Transverse colon (tissue), 4 donors: ENCODE measurements around the gene NFKB1. TPM values are rescaled to one million over a fixed set of nuclear protein-coding genes. Genes with fewer than 3 reads are reported as not detected.
"Not testable (repeated sequence)": the region's sequence is repeated elsewhere in the genome, so short reads cannot be mapped to it uniquely, and the experiment has no call there.

Experiments used
- DNase-seq: peaks from one replicate; pipeline ENCODE4 v3.0.0-alpha.2; 2019
- H3K27ac ChIP-seq, 4 donors: fragments of 200-600 bp; sonication (generic); 2 replicates each; pipeline ENCODE4 v1.5.1; 2016 to 2018; ENCODE audit warnings: inconsistent platforms in 4 of 4
- H3K27me3 ChIP-seq: fragments of 200-600 bp; sonication (generic); 2 replicates; pipeline ENCODE4 v1.5.1; 2017; ENCODE audit warnings: inconsistent platforms
- H3K36me3 ChIP-seq, 4 donors: fragments of 200-600 bp; sonication (generic); 2 replicates each; pipeline ENCODE4 v1.5.1; 2017 to 2019; ENCODE audit warnings: inconsistent platforms in 4 of 4
- H3K4me1 ChIP-seq, 4 donors: fragments of 200-600 bp; sonication (generic); 2 replicates each; pipeline ENCODE4 v1.5.1; 2017 to 2020; ENCODE audit warnings: inconsistent platforms in 4 of 4
- H3K4me3 ChIP-seq, 4 donors: fragments of 200-600 bp; sonication (generic); 1 replicate in 1 of 4; 2 replicates in 3 of 4; pipeline versions ENCODE4 v1.5.1 to v1.6.1; 2017 to 2019; ENCODE audit warnings: inconsistent platforms in 4 of 4
- H3K9me3 ChIP-seq, 2 donors: fragments of 200-600 bp; sonication (generic); 2 replicates each; pipeline ENCODE4 v1.5.1; 2017 to 2019; ENCODE audit warnings: inconsistent platforms in 2 of 2
- EP300 ChIP-seq: sonication (generic); formaldehyde crosslinking; IDR thresholded peaks from one replicate; pipeline ENCODE4 v1.6.1; 2017; ENCODE audit warnings: antibody characterized with exemption, low read depth
- POLR2A ChIP-seq: fragments of 450-650 bp; IDR thresholded peaks from one replicate; pipeline ENCODE4 v1.6.1; 2016; ENCODE audit warnings: antibody characterized with exemption, mild to moderate bottlenecking, moderate library complexity
- POLR2AphosphoS5 ChIP-seq, 3 donors: sonication (generic); formaldehyde crosslinking; IDR thresholded peaks; one replicate each; pipeline ENCODE4 v1.6.1; 2016; ENCODE audit warnings: antibody characterized with exemption in 3 of 3
- WGBS, 2 donors: methylation state at CpG; one replicate each; pipeline ENCODE4 v1.1.5; 2018; ENCODE audit warnings: low coverage in 1 of 2; 5-methylcytosine and 5-hydroxymethylcytosine counted together
- in situ Hi-C, 4 donors: fragments of 200-750 bp; cut with MboI; loops; one replicate each; pipeline versions ENCODE4 v1.15.0 to v1.15.1; 2017; ENCODE audit warnings: low sequenced_read_pairs in 3 of 4, low pct_ligation_motif_present in 1 of 4, low pct_unique_long_range_greater_than_20kb in 1 of 4
- intact Hi-C: fragments of 100-400 bp; cut with DNase I; formaldehyde crosslinking; loops from one replicate; pipeline ENCODE4 v1.15.1; 2023; ENCODE audit warnings: low total_unique reads
- total RNA-seq, 4 donors: library from RNA; depleted of rRNA; stranded (reverse); fragments of >200 nt; gene quantifications; one replicate each; pipeline ENCODE4 v1.1.0, GENCODE V29; 2016
- TF ChIP-seq, protein P1 (sequence below), 5 experiments: fragments of 200-600 bp in 3 of 5; fragments of 450-650 bp in 2 of 5; sonication (generic) in 3 of 5; IDR thresholded peaks; 1 replicate in 2 of 5; 2 replicates in 3 of 5; pipeline ENCODE4 v1.5.1; 2016 to 2017; ENCODE audit warnings: antibody characterized with exemption in 5 of 5, inconsistent platforms in 3 of 5, mild to moderate bottlenecking in 2 of 5, moderate library complexity in 1 of 5

The NFKB1 gene
- total RNA-seq, 4 donors from 2014 or later = 20.9 to 35.8 (median 25.2) TPM

DNA sequence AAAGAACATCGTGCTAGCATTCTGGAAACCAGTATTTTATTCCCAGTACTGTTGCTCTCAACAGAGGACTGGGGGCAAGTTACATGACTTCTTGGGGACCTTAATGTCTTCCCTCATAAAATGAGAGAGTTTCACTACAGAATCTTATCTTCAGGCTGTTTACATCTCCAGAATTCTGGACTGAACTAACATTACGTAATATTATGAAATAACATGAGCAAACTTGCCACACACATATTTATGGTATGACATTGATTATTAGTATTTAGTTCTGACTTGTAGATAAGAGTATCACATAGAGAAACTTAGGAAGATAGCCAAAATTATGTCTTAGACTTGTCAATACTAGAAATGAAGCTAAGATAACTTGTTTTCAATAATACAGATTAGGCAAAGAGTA, 68.0 kb downstream of the NFKB1 start:
- in situ Hi-C loops (no loop called here), intact Hi-C loops (no loop called here)
- Histone ChIP-seq H3K9me3 (no peaks in the 10 kb centered on the region), H3K27me3 (no peaks in the 10 kb centered on the region), H3K27ac (no peak overlapping the region), H3K4me1 (peaks cover 0 to 6% (median 3%) of the 10 kb centered on the region in 4 donors), H3K36me3 (peaks cover 0 to 7% (median 0%) of the 10 kb centered on the region in 4 donors), H3K4me3 (no peak overlapping the region)
- DNase-seq = no peak
- 92 to 96% methylated on average over 2 of the region's 2 CpGs for WGBS, 2 donors
- TF ChIP-seq POLR2A (no peak), EP300 (no peak), POLR2AphosphoS5 (IDR thresholded peaks at IDR 0.05) (no peak)
- TF ChIP-seq, protein P1, sequence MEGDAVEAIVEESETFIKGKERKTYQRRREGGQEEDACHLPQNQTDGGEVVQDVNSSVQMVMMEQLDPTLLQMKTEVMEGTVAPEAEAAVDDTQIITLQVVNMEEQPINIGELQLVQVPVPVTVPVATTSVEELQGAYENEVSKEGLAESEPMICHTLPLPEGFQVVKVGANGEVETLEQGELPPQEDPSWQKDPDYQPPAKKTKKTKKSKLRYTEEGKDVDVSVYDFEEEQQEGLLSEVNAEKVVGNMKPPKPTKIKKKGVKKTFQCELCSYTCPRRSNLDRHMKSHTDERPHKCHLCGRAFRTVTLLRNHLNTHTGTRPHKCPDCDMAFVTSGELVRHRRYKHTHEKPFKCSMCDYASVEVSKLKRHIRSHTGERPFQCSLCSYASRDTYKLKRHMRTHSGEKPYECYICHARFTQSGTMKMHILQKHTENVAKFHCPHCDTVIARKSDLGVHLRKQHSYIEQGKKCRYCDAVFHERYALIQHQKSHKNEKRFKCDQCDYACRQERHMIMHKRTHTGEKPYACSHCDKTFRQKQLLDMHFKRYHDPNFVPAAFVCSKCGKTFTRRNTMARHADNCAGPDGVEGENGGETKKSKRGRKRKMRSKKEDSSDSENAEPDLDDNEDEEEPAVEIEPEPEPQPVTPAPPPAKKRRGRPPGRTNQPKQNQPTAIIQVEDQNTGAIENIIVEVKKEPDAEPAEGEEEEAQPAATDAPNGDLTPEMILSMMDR (IDR thresholded peaks at IDR 0.05) = no peak

DNA sequence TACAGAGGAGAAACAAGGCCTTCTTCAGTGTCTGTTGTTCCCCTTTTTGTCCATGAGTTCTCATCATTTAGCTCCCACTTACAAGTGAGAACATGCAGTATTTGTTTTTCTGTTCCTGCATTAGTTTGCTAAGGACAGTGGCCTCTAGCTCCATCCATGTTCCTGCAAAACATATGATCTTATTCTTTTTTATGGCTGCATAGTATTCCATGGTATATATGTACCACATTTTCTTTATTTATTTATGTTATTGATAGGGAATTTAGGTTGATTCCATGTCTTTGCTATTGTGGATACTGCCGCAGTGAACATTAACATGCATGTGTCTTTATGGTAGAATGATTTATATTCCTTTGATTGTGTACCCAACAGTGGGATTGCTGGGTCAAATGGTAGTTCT, 69.1 kb downstream of the NFKB1 start:
- WGBS, 2 donors = 97 to 100% methylated on average over 1 of the region's 1 CpG
- intact Hi-C loops, H3K27me3 ChIP-seq, H3K9me3 ChIP-seq, H3K27ac ChIP-seq, DNase-seq, H3K36me3 ChIP-seq, H3K4me3 ChIP-seq, in situ Hi-C loops: not testable (repeated sequence)
- peaks cover 0 to 11% (median 3%) of the 10 kb centered on the region in 4 donors for H3K4me1 ChIP-seq

DNA sequence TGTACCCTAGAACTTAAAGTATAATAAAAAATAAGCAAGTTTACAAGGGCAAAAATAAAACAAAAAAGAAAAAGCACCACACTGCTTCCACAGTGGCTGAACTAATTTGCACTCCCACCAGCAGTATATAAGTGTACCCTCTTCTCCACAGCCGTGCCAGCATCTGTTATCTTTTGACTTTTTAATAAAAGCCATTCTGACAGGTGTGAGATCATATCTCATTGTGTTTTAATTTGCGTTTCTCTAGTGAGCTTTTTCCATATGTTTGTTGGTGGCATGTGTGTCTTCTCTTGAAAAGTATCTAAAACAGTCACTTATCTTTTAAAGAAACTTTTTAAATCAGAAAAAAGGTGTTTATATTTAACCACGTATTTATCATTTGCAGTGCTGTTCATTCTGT, 71.3 kb downstream of the NFKB1 start:
- Histone ChIP-seq H3K4me3 (no peak overlapping the region), H3K36me3 (peaks cover 0 to 7% (median 3%) of the 10 kb centered on the region in 4 donors), H3K4me1 (peaks cover 0 to 20% (median 8%) of the 10 kb centered on the region in 4 donors), H3K27ac (no peak overlapping the region), H3K27me3 (no peaks in the 10 kb centered on the region), H3K9me3 (no peaks in the 10 kb centered on the region)
- in situ Hi-C loops = no loop called here
- intact Hi-C loops = no loop called here
- 88 to 94% methylated on average over 2 to 3 of the region's 3 CpGs for WGBS, 2 donors
- DNase-seq = no peak
- TF ChIP-seq POLR2AphosphoS5 (IDR thresholded peaks at IDR 0.05) (no peak), EP300 (no peak), POLR2A (no peak)
- TF ChIP-seq, protein P1 (IDR thresholded peaks at IDR 0.05) = no peak

DNA sequence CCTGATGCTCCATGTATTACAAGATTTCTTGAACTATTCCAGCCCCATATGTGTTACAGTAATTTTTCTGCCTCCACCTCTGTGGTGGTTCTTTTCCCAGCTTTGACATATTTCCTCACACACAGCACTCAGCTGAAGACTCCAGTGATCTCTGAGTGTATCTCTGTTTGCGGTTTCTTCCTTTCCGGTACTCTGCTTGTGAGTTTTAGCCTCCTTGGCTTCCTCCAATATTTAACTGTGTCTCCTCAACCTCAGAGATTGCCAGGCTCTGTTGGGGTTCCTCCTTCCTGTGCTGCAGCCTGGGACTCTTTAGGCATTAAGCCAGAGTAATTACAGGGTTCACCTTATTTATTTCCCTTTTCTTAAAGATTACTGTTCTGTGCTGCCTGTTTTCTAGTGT, 73.2 kb downstream of the NFKB1 start:
- intact Hi-C loops (no loop called here), in situ Hi-C loops (no loop called here)
- Histone ChIP-seq H3K4me3 (no peak overlapping the region), H3K4me1 (peaks cover 0 to 16% (median 8%) of the 10 kb centered on the region in 4 donors), H3K9me3 (no peaks in the 10 kb centered on the region), H3K27me3 (no peaks in the 10 kb centered on the region), H3K36me3 (peaks cover 0 to 10% (median 4%) of the 10 kb centered on the region in 4 donors), H3K27ac (no peak overlapping the region)
- 54% methylated on average over 2 of the region's 2 CpGs; no CpG with 5 or more reads in 1 of the 2 donors for WGBS, 2 donors
- TF ChIP-seq POLR2A (no peak), POLR2AphosphoS5 (IDR thresholded peaks at IDR 0.05) (no peak), EP300 (no peak)
- TF ChIP-seq, protein P1 (IDR thresholded peaks at IDR 0.05) = no peak
- no peak for DNase-seq
